HCT116 (cell line): Measurements from ENCODE around the gene SMIM45.

Source experiments
- EZH2 ChIP-seq: fragments of 200-600 bp; sonication (generic); IDR thresholded peaks from 2 replicates; pipeline ENCODE4 v1.6.1; 2017; ENCODE audit warnings: antibody characterized with exemption, mixed run types
- POLR2A ChIP-seq: IDR thresholded peaks from 2 replicates; pipeline ENCODE4 v1.7.0; 2011; ENCODE audit warnings: borderline replicate concordance; ENCODE audit not compliant: insufficient read depth, insufficient read length; ENCODE audit errors: extremely low read depth
- POLR2AphosphoS5 ChIP-seq: IDR thresholded peaks from 2 replicates; pipeline ENCODE4 v1.6.1; 2011; ENCODE audit warnings: mild to moderate bottlenecking, low read depth, low read length, moderate library complexity
- RAD21 ChIP-seq: IDR thresholded peaks from 2 replicates; pipeline ENCODE4 v1.6.1; 2012; ENCODE audit warnings: low read depth, mild to moderate bottlenecking
- SP1 ChIP-seq: IDR thresholded peaks from 2 replicates; pipeline ENCODE4 v1.6.1; 2012; ENCODE audit warnings: low read depth
- TCF7L2 ChIP-seq: IDR thresholded peaks from 2 replicates; pipeline ENCODE4 v1.7.0; 2011; ENCODE audit warnings: borderline replicate concordance, inconsistent platforms; ENCODE audit not compliant: insufficient read depth, insufficient read length; ENCODE audit errors: extremely low read depth
- TF ChIP-seq, protein P1 (sequence below): IDR thresholded peaks from 2 replicates; pipeline ENCODE4 v1.6.1; 2012; ENCODE audit warnings: low read depth
- TF ChIP-seq, protein P2 (sequence below): IDR thresholded peaks from 2 replicates; pipeline ENCODE4 v1.6.1; 2011; ENCODE audit warnings: mild to moderate bottlenecking, low read length, moderate library complexity; ENCODE audit not compliant: insufficient replicate concordance; ENCODE audit errors: extremely low read depth
- TF ChIP-seq, protein P3 (sequence below), 3 experiments: fragments of 200-600 bp in 1 of 3; sonication (generic) in 1 of 3; IDR thresholded peaks in 2 of 3; conservative IDR thresholded peaks in 1 of 3; 2 replicates each; pipeline ENCODE4 v1.5.1; 2012 to 2017; ENCODE audit warnings: low read depth in 2 of 3, low read length in 2 of 3, antibody characterized with exemption in 1 of 3, borderline replicate concordance in 1 of 3, control low read depth in 1 of 3, mild to moderate bottlenecking in 1 of 3, mixed read lengths in 1 of 3, mixed run types in 1 of 3, moderate library complexity in 1 of 3; ENCODE audit not compliant: insufficient read depth in 1 of 3
- TF ChIP-seq, protein P4 (sequence below): IDR thresholded peaks from 2 replicates; pipeline ENCODE4 v1.6.1; 2012
- TF ChIP-seq, protein P5 (sequence below): IDR thresholded peaks from 2 replicates; pipeline ENCODE4 v1.6.1; 2012

DNA sequence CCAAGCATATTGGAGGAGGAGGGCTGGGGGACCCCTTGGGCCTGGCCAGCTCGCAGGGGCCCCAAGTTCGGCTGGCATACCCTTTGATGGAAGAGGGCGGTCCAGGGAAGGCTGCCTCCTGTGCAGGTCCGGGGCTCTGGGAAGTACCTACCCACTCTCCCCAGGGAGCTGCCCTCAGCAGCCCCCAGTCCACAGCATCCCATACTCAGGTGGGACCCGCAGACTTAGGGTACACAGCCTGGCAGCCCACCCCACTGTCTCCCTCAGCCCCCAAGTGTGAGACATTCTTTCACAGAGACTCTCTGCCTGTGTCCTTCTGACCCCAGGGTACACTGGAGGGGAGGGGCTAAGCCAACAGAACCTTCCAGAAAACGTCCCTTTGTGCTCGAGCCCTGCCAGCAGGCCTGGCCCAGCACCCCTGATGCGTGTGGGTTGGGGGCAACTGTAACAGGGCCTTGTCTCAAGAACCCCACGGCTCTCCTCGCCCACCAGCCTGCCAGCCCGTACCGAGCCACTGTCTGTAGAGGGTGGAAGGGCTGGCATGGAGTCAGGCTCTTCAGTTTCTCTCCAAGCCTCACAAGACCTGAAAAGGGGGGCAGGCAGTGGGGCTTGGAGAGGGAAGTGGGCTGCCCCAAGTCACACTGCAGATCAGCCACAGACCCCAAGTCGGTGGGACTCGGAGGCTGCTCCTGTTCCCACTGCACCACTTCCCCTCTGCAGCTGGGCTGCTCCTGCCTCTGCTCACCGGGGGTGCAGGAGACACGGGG, 18.4 kb upstream of the SMIM45 start:
- TF ChIP-seq, protein P1, sequence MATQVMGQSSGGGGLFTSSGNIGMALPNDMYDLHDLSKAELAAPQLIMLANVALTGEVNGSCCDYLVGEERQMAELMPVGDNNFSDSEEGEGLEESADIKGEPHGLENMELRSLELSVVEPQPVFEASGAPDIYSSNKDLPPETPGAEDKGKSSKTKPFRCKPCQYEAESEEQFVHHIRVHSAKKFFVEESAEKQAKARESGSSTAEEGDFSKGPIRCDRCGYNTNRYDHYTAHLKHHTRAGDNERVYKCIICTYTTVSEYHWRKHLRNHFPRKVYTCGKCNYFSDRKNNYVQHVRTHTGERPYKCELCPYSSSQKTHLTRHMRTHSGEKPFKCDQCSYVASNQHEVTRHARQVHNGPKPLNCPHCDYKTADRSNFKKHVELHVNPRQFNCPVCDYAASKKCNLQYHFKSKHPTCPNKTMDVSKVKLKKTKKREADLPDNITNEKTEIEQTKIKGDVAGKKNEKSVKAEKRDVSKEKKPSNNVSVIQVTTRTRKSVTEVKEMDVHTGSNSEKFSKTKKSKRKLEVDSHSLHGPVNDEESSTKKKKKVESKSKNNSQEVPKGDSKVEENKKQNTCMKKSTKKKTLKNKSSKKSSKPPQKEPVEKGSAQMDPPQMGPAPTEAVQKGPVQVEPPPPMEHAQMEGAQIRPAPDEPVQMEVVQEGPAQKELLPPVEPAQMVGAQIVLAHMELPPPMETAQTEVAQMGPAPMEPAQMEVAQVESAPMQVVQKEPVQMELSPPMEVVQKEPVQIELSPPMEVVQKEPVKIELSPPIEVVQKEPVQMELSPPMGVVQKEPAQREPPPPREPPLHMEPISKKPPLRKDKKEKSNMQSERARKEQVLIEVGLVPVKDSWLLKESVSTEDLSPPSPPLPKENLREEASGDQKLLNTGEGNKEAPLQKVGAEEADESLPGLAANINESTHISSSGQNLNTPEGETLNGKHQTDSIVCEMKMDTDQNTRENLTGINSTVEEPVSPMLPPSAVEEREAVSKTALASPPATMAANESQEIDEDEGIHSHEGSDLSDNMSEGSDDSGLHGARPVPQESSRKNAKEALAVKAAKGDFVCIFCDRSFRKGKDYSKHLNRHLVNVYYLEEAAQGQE = no peak
- TF ChIP-seq, protein P2, sequence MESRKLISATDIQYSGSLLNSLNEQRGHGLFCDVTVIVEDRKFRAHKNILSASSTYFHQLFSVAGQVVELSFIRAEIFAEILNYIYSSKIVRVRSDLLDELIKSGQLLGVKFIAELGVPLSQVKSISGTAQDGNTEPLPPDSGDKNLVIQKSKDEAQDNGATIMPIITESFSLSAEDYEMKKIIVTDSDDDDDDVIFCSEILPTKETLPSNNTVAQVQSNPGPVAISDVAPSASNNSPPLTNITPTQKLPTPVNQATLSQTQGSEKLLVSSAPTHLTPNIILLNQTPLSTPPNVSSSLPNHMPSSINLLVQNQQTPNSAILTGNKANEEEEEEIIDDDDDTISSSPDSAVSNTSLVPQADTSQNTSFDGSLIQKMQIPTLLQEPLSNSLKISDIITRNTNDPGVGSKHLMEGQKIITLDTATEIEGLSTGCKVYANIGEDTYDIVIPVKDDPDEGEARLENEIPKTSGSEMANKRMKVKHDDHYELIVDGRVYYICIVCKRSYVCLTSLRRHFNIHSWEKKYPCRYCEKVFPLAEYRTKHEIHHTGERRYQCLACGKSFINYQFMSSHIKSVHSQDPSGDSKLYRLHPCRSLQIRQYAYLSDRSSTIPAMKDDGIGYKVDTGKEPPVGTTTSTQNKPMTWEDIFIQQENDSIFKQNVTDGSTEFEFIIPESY = no peak
- TF ChIP-seq, protein P3, sequence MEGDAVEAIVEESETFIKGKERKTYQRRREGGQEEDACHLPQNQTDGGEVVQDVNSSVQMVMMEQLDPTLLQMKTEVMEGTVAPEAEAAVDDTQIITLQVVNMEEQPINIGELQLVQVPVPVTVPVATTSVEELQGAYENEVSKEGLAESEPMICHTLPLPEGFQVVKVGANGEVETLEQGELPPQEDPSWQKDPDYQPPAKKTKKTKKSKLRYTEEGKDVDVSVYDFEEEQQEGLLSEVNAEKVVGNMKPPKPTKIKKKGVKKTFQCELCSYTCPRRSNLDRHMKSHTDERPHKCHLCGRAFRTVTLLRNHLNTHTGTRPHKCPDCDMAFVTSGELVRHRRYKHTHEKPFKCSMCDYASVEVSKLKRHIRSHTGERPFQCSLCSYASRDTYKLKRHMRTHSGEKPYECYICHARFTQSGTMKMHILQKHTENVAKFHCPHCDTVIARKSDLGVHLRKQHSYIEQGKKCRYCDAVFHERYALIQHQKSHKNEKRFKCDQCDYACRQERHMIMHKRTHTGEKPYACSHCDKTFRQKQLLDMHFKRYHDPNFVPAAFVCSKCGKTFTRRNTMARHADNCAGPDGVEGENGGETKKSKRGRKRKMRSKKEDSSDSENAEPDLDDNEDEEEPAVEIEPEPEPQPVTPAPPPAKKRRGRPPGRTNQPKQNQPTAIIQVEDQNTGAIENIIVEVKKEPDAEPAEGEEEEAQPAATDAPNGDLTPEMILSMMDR (IDR thresholded peaks at IDR 0.05 in 2 of 3, conservative IDR thresholded peaks at IDR 0.05 in 1 of 3; ENCODE audit: borderline replicate concordance in 1 of 3, insufficient read depth in 1 of 3, low read depth in 2 of 3, low read length in 2 of 3) = no peak
- TF ChIP-seq, protein P4, sequence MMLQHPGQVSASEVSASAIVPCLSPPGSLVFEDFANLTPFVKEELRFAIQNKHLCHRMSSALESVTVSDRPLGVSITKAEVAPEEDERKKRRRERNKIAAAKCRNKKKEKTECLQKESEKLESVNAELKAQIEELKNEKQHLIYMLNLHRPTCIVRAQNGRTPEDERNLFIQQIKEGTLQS = no peak
- TF ChIP-seq POLR2AphosphoS5 (no peak), POLR2A (no peak), RAD21 (no peak), SP1 (no peak), EZH2 (no peak), TCF7L2 (no peak)
- TF ChIP-seq, protein P5, sequence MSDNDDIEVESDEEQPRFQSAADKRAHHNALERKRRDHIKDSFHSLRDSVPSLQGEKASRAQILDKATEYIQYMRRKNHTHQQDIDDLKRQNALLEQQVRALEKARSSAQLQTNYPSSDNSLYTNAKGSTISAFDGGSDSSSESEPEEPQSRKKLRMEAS = no peak
